NK-92 treated with Interleukin-12 subunit alpha and Interleukin-12 subunit beta, amount 100 ng/mL, for 24 hours (cell line): ENCODE results near the gene ZNF705A.
A peak's percentile ranks its signal among the peaks of the same experiment; 100 is the strongest.
"Not testable (repeated sequence)": the region's sequence is repeated elsewhere in the genome, so short reads cannot be mapped to it uniquely, and the experiment has no call there.

ENCODE experiments used
- DNase-seq: peaks from one replicate; lab custom pipeline; 2025; lab: John Stamatoyannopoulos, UW

The ZNF705A gene

DNA sequence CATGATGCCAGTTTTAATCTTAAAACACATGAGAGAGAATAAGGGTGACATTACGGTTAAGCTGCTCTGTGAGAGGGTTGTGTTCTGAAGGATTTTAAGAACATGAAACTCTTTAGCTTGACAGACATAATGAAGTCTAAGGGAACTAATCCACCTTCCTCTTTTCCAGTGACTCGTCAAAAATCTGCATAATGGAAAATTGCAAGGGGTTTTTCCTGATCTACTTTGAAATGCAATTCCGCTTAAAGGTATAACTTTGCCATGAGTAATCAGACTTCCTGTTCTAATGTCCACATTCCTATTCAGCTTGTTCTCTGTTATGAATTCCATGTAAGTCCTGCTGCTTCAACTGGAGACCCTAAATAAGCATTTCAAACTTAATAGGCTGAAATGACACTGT, at the start of gene ZNF705A:
ZNF705A (plus strand) TSS at position 171 of the 400 bp plus-strand sequence. CDS start 15,611 bp downstream, outside the sequence.
- no peak for DNase-seq

DNA sequence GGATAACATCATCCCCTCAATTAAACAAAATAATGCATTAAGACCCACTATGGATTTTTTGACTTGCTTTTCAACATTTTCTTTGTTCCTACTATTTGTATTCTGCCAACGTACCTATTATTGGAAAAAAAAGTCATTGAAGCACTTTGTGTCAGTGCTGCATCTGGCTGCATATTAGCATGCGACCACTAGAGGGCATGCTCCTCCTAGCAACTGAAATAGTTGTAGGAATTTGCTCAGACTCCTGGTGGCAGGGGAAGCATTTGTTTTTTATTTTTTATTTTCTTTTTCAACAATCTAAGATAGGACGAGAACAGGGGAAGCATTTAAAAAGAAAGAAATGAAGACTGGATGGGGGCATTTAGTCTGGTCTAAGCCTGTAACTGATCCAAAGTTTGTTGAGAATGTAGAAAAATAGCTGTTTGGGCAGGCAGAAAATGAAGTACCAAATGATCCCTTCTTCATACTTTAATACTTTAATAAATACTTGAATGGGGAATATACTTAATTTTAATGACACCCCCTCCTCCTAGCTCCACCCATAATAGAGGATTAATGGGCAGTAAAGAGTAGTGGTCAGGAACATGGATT, 47.9 kb upstream of the ZNF705A start:
- DNase-seq, result no peak

DNA sequence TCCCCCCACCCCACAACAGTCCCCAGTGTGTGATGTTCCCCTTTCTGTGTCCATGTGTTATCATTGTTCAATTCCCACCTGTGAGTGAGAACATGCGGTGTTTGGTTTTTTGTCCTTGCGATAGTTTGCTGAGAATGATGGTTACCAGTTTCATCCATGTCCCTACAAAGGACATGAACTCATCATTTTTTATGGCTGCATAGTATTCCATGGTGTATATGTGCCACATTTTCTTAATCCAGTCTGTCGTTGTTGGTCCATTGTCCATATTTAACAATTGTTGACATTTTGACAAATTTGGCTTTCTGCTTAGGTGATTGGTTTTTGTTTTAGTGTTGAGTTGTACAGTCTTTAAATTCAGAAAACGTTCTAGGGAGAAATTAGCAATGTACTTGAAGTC, 43.7 kb upstream of the ZNF705A start:
- not testable (repeated sequence) for DNase-seq

DNA sequence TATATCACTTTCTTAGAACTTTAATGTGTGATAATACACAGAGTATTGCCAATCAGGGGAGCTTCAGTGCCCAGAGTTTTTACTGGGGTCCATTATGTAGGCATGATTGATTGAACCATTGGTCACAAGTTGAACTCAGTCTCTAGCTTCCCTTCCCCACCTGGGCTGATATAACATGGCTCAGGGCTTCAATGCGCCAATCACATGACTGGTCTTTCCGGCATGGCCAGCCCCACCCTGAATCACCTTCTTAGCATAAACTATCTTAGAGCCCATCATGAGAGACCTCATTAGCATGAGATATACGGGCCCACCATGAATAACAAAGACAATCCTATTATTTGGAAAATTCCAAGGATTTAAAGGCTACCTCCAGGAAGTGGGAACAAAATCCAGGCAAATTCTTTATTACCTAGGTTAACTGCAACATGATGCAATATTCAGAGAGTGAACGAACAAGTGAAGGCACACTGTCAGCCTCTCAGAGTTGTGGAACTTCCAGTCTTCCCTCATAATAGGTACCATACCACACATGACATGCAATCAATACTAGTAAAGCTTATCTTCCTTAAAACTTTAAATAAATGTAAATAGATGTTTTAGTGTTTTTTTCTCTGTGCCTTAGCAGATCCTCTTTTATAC, 36.6 kb upstream of the ZNF705A start:
- DNase-seq, result no peak

DNA sequence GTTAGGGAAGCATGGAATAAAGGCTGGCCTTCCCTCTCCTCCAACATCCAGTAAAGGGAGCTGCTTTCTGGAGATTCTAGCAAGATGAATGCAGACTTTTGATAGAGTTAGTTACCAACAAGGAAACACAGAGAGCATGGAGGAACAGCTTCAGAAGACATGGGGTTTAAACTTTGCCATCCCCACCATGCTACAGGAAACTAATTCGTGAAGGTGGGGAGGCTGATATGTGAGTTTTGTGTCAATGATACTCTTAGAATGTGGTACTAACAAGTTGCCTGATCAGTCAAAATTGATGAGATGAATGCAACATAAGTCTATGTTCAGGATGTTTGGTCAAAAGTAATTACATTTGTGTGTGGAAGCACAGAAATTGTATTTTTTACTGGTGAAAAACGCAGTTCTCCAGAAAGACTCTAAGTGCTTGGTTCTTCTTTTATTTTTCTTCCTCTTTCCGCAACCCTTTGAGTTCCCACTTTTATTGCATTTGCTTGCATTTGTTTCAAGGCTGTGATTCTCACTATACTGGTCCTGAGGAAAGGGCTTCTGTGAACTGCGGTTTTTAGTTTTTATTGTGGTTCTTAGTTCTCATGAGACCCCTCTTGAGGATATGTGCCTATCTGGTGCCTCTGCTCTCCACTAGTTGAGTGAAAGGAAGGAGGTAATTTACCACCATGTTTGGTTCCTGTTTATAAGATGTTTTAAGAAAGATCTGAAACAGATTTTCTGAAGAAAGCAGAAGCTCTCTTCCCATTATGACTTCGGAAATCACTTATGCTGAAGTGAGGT, 33.5 kb upstream of the ZNF705A start, which contains the start of gene CLEC4A:
CLEC4A (plus strand) TSS at position 494 of the 789 bp plus-strand sequence; CDS start at position 756, 262 bp downstream.
- DNase-seq, result no peak

DNA sequence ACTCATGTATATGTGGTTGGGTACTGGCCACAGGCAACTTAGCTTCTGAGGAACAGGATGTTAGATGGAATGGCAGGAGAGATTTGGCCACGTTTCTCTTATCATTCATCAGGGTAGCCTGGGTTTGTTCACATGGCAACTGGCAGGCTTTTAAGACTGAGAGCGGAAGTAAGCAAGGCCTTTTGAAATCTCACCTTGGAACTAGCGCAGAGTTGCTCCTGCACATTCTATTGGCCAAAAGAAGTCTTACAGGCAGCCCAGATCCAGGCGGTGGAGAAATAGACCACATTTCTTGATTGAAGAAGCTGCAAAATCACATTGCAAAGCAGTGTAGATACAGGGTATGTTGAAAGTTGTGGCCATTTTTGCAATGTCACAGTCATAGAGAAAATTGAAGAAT, 29.7 kb upstream of the ZNF705A start:
- DNase-seq, result no peak

DNA sequence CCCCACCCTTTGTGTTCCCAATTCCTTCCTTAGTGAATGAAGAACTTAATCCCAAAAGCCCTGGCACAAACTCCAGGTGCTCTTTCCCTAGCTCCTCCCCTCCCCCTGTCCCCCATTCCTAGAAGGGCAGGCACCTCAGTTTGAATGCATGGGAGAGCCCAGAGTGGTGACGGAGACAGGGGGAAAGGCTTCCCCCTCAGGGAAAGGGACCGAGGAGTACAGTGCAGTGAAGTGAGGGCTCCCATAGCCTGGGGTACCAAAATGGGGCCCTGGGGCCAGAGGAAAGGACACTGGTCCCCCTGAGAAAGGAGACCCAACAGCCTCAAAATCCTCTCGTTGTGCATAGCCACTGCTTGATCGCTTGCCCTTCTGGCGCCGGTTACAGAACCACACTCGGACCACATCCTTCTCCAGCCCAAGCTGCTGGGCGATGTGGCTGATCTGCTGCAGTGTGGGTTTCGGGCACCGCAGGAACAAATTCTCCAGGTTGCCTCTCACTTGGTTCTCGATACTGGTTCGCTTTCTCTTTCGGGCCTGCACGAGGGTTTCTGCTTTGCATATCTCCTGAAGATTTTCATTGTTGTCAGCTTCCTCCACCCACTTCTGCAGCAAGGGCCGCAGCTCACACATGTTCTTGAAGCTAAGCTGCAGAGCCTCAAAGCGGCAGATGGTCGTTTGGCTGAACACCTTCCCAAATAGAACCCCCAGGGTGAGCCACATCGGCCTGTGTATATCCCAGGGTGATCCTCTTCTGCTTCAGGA, 23.0 kb upstream of the ZNF705A start:
- not testable (repeated sequence) for DNase-seq

DNA sequence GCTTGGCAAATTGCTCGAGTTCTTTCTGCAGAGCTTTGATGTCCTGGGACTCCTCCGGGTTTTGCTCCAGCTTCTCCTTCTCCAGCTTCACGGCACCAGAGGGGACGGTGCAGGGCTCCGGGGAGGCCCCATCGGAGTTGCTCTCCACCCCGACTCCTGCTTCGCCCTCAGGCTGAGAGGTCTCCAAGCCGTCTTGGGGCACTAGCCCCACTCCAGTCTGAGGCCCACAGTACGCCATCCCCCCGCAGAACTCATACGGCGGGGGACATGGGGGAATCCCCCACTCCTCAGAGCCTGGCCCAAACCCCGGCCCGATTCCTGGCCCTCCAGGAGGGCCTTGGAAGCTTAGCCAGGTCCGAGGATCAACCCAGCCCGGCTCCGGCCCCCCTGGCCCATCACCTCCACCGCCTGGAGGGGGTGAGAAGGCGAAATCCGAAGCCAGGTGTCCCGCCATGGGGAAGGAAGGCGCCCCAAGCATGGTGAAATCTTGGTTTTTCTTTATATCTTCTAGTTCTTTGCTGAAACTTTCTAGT, 22.4 kb upstream of the ZNF705A start:
- DNase-seq, result not testable (repeated sequence)

DNA sequence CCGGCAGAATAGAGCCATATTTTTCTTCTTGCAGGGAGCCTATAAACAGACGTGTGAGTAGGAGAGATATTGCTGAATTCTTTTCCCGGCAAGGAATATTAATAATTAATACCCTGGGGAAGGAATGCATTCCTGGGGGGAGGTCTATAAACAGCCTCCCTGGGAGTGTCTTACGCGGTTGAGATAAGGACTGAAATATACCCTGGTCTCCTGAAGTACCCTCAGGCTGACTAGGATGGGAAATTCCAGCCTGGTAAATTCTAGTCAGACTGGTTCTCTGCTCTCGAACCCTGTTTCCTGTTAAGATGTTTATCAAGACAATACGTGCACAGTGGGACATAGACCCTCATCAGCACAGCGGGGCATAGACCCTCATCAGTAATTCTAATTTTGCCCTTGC, 15.2 kb upstream of the ZNF705A start:
- DNase-seq, result not testable (repeated sequence)

DNA sequence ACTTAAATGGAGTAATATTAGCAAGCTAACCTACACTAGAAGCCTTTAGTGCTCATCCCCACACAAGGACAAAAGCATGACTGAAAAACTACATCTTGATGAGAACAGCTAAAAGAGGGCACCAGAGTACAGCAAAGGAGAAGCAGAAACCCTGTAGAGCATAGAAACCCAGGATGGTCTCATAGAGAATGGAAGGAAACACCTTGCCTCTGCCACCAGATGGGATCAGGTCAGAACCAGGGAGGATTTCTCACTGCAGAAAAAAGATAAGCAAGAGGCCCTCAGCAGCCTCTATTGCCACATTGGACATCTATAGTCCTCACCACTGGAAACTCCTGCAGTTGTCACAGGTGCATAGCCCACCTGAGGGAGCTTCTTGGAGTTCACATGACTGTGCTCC, 13.6 kb upstream of the ZNF705A start:
- no peak for DNase-seq

DNA sequence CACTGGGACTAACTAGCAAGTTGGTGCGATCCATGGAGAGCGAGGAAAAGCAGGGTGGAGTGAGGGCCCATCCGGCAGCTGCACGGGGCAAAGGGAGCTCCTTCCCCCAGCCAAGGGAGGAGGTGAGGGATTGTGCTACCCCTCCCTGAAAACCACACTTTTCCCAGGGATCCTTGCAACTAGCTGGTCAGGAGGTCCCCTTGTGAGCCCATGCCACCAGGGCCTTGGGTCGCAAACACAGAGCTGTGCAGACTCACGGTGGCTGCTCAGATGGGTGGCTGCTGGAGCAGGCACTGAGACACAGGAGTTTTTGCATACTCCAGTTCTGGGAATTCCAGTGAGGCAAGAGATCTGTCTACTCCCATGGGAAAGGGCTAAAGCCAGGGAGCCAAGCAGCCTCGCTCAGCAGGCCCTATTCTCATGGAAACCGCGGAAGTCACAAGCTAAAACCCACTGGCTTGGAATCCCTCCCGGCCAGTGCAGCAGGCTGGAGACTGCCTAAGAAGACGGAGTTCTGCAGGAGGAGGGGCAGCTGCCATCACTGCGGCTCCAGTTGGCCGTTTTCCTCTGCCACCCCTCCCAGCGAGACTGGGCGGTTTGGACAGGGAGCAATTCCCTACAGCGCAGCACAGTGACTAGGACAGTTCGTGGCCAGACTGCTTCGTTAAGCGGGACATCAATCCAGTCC, 10.9 kb upstream of the ZNF705A start:
- no peak for DNase-seq

DNA sequence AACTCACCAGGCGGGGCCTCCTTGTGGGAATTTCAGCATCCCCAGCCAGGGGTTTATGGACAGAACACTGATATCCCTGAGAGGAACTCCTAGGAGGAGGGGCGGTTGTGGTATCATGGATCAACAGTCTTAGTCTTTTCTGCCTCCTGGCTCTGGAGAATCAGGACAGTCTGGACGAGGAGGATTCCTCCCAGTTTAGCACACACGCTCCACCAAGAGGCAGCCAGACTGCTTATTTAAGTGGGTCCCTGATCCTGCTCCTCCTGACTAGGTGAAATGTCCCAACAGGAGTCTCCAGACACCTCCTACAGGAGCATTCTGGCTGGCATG, 10.4 kb upstream of the ZNF705A start:
- no peak for DNase-seq

DNA sequence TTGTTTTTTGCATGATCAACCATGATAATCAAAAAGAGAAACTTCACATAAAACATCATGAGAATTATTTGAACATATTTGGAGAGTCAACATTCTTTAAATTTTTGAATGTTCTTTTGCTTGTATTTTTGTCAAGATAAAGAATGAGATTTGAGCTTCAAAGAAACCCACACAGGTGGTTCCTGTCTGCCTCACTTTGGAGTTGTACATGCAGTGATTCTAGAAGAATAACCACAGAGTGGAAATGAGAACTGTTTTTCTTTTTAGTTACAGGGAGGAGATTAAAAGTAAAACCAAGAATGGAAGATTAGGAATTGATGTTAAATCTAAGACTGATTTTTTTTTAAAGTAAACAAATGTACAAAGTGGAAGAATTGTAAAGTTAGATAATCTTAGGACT, 2.3 kb upstream of the ZNF705A start:
- DNase-seq, result no peak

DNA sequence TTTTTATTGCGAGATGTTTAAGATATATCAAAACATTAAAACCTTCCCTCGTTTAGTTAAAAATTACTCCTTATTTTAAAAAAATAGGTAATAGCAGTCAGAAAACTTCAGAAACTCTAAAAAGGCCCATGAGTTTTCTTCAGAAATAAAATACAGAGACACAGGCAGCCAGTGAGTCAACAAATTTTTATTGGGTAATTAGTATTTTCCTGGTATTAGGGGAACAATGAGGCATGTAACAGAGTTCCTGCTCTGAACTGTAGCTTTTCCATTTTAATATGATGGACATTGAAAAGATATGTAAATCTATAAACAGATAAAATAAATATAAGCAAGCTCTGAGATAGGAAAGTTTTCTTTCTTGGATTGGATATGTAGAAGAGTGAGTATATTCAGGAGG, 399 bp upstream of the ZNF705A start:
- DNase-seq, result no peak

DNA sequence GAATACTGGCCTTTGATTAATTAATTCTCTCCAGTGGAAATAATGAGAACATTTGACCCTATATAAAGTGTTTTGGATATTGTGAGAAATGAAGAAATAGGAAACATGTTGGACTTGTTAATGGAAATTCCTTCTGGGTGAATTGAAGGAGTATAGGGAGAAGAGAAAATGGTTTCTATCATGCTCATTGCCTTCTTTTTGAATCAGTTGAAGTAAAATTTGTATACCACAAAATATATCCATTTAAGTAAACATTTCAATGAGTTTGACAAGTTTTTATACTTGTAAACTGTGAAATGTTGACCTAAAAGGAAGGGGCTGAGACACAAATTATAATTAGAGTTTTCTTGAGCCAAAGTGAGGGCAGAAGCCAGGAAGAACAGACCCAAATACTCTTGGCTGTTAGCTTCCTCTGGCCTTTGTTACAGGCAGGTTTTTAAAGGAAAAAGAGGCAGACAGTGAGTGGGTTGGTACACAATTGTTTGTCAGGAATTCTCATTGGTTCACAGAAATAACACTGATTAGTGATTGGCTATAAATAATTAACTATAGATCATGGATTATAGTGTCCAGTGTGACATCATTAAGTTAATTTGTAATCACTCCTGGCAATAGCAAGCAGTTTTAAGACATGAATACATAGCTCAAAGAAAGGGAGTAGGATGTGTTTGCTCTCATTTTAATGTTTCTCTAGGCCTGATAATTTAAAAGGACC, 826 bp downstream of the ZNF705A start:
- DNase-seq, result no peak

DNA sequence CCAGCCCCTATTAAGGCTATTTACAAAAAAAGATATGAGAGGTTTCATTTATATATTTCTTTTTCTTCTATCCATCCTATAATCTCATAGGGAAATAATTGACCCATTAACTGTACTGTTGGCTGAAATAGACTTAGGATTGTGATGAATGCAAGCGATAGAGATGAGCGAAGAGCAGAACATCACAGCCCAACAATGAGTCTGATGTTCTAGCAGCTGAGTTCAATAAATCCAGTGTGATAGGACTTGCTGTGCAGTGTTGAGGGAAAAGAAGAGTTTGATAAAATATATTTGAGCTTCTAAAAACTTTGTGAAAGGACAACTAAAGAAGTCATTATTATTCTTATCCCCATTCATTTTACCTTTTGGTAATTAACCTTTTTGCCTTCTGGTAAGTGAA, 16.1 kb downstream of the ZNF705A start:
- not testable (repeated sequence) for DNase-seq

DNA sequence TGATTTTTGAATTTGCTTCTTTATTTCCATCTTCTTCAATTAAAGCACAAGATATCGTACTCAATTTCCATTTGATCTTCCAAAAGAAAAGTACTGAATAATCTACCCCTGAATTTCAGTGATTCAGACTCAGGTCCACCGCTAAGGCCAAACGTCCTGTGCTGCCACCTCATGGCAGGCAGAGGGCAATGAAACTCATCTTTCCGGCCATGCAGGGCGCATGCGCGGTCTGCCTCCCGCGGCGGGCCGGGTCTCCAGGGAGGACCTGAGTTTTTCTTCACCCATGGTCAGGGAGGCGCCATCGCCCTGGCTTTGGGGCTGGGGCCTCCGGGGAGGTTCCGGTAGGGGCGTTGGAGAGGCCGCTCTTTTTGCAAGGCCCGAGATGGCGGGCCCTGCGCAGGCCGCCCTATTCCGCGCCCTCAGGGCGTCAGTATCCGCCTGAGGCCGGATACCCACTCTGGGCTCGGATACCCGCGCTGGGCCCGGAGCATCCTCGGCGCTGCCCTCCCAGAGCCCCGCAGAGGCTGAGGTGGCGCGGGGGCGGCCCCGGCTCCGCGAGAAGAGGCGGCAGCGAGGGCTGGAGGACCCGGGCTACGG, 23.3 kb downstream of the ZNF705A start:
- peak; percentile 56 for DNase-seq

DNA sequence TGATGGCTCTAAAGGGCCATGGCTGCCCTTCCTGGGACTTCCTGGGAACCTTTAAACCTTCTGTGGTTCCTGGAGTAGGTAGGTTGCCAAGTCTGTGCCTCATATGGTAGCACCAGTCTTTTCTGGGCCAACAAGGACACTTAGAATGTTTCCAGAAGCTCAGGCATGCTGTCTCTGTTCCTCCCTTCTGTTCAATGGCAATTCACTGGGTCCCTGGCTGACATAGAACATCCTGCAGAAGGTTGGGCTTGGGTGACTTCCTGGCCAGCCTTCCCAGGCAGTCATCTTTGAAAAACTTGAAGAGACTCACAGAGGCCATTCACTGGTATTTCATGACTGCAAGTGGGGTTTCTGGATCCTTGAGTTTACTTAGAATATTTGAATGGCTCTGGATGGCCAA, 24.5 kb downstream of the ZNF705A start:
- DNase-seq, result not testable (repeated sequence)

DNA sequence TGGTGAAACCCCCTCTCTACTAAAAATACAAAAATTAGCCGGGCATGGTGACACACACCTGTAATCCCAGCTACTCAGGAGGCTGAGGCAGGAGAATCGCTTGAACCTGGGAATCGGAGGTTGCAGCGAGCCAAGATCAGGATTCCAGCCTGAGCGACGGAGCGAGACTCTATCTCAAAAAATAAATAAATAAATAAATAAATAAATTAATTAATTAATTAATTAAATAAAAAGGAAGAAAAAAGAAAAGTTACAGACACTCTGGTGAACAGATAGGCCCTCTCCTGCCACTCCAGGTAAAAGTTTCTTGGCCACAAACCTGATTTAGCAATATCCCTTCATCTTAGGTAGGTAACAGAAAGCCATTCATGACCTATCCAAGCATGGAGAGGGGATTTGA, 26.1 kb downstream of the ZNF705A start:
- DNase-seq, result not testable (repeated sequence)

DNA sequence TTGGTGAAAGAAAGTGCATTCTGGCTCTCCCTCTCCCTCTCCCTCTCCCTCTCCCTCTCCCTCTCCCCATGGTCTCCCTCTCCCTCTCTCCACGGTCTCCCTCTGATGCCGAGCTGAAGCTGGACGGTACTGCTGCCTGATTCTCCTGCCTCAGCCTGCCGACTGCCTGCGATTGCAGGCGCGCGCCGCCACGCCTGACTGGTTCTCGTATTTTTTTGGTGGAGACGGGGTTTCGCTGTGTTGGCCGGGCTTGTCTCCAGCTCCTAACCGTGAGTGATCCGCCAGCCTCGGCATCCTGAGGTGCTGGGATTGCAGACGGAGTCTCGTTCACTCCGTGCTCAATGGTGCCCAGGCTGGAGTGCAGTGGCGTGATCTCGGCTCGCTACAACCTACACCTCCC, 26.5 kb downstream of the ZNF705A start:
- DNase-seq, result not testable (repeated sequence)
